Fibroblast of skin of left biceps (primary cell): ENCODE results near the gene TRAPPC3L.

Source experiments
- DNase-seq, 2 experiments: peaks; one replicate each; pipeline ENCODE4 v3.0.0-alpha.2; 2013; ENCODE audit warnings: low read depth in 2 of 2

The TRAPPC3L gene

DNA sequence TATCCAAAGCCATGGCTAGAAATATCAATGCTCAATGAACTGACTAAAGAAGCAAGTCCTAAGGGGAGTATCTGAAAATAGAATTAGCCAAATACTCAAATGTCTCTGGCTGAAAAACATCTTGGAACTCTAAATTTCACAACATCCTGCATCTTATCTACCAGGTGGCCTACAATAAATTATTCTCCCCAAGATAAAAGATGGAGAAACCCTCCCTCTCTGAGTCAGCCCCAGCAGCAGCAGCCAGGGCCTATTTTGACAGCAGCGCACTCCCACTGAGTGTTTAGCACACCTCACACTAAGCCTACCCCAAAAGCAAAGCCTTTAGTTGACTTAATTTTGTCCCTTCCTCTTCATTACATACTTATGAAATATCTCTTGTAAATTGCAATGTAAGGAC, 78.4 kb downstream of the TRAPPC3L start:
- DNase-seq = no peak

GRCh38 chr6:116465246-116465645, 80.2 kb downstream of the TRAPPC3L start:
- no peak for DNase-seq

- no peak for DNase-seq
These were observed 82.2 kb downstream of the TRAPPC3L start for GRCh38 chr6:116463301-116463700.

GRCh38 chr6:116461932-116462885, 83.3 kb downstream of the TRAPPC3L start:
- no peak for DNase-seq

DNA sequence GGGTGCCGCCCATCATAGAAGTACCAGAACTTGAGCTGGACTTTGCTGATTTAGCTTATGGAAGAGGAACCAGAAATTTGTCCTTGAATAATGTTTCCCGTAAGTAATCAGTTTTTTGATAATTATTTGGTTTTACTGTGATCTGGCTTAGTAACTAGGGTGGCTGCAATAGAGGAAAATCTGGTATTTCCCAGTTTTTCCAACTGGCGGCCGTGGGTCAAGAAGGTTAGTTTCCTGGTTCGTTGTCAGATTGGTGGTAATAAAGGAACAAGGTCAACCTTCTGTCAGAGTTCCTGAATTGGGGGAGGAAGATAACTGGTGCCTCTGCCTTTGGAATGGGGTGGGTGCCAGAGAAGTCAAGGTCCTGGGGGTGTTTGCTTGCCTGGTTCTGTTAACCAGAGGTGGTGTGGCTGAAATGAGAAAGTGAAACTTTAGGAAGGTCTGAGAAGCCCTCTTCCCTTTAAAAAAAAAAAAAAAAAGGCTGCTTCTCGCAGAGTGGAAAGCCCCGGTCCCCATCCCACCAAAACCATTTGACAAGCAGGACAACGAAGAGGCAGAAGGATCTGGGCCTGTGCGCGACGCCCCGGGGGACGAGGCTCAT, 84.1 kb downstream of the TRAPPC3L start, which contains the start of gene CALHM6:
Gene CALHM6, plus strand, starts transcription at position 45 of the 601 bp plus-strand sequence. Its CDS starts 555 bp downstream, at position 600.
- no peak for DNase-seq

- no peak for DNase-seq
These were observed 85.6 kb downstream of the TRAPPC3L start for GRCh38 chr6:116459927-116460326.

DNA sequence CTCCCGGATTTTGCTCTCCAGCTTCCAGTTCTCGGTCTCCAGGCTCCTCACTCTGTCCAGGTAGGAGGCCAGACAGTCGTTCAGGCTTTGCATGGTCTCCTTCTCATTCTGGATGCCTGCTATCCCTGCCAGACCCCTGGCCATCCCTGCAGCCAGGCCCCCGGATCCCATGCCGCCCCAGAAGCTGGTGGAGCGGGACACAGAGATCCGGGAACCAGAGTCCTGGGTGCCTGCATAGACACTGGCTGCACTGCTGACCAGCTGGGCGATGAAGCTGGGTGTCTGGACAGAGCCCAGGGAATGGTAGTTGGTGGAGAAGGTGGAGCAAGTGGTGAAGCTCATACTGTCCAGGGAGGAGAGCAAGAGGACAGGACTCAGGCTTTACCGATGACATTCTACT, 87.2 kb downstream of the TRAPPC3L start:
- no peak for DNase-seq

- DNase-seq = no peak
These were observed 88.6 kb downstream of the TRAPPC3L start for GRCh38 chr6:116456927-116457326.

GRCh38 chr6:116456106-116456505, 89.4 kb downstream of the TRAPPC3L start:
- DNase-seq = no peak

DNA sequence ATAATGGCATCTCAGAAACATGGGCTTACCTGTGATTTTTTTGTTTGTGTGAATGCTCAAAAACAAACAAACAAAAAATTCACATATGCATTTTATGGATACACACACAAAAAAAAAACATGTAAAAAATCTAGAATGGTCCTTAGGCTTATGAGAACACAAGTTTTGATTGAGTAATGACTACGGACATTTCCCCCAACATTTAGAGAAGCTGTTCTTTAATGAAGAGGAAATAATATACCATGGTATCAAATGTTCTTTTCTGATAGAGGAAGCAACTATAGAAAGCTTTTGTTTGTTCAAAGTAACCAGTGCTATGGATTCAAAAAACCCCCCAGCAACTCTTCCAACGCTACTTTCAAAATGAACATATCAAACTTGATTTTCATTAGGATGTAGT, 93.0 kb downstream of the TRAPPC3L start:
- DNase-seq = no peak

DNA sequence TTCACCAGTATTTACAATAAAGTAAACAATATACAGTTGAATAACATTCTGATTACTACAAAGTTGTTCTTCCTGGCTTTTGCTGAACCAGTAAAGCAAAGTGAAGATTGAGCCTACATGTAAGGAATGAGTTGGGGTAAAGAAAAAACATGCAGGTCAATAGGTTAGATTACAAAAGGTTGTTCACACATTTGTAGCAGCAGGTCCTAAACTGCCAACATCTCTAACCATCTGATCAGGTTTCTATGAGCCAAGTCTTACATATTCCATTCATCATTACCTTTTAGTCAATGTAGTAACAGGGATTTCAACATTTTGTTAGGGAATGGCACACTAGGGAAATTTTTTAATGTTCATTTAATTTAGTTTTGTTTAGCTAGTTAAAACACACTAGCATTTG, 93.6 kb downstream of the TRAPPC3L start:
- no peak for DNase-seq

- no peak for DNase-seq
These were observed 94.4 kb downstream of the TRAPPC3L start for GRCh38 chr6:116450769-116451740.

- DNase-seq = no peak
These were observed 95.2 kb downstream of the TRAPPC3L start for GRCh38 chr6:116450185-116450710.

DNA sequence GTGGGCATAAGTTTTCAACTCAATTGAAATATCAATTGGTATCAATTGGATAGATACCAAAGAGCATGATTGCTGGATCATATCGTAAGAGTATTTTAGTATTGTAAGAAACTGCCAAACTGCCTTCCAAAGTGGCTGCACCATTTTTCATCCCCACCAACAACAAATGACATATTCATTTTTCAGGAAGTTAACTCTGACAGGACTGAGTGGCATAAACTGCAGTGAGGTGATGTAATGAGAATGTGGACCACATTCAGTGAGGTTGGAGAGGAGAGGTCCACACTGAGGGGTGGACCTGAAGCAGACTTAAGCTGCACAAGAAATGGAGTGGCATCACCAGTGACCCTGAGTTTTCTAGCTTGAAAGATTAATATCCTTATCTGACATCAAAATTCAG, 95.9 kb downstream of the TRAPPC3L start:
- no peak for DNase-seq

DNA sequence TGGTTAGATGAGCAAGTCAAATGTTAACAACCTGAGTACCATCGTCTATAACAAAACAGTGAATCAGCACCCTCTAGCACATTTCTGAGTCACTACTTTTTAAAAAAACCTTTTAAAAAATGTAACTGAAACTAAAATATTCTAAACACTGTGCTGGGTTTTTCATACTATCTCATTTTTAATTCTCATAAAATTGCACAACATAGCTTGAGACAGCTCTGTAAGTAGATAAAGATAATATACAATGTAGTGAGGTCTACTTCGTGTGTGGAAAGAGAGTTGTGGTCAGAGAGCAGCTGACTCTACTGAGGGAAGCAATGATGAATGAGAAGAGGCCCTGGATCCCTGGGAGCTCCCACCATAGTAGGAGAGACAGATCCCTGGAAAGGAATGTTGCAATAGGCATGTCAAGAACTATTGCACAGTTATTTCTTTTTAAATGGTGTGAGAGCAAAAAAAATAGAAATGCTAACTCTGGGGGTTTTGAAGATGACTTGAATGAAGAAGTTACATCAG, 97.9 kb downstream of the TRAPPC3L start:
- DNase-seq = peak; percentile 98

DNA sequence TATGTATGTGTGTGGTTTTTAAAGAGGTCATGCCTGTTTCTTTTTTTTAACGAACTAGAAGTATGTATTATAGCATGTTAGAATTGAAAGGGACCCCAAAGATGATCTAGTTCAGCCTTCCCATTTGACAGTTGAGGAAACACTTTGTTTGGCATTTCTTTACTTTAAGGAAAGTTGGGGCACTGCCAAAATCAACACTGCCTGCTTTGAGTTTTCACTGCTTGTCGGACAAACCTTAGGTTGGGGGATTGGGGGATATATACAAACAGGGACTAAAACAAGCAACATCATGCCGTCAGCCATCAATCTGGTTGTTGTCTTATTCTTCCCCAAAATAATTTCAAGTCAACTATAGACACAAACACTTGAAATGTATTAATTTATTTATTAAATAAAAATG, 98.4 kb downstream of the TRAPPC3L start:
- no peak for DNase-seq

GRCh38 chr6:116446399-116446798, 99.1 kb downstream of the TRAPPC3L start:
- DNase-seq = no peak

- DNase-seq = no peak
These were observed 100.4 kb downstream of the TRAPPC3L start for GRCh38 chr6:116445102-116445501.
